Stimulated activated CD8-positive, alpha-beta memory T cell treated with anti-CD3 and anti-CD28 coated beads, Interleukin-4, amount 100 ng/mL, for 24 hours (primary cell): ENCODE results near the gene TSHZ3.

Experiments
- DNase-seq: peaks from one replicate; pipeline ENCODE4 v3.0.0-alpha.2; 2020; ENCODE audit warnings: low read depth

TSHZ3 gene

GRCh38 chr19:31226151-31226935 lies 122.9 kb downstream of the TSHZ3 start:
- DNase-seq, result no peak
